NCI-H748 treated with DMSO at 0.1 percent for 48 hours (cell line): ENCODE data around the gene HABP2.

Source experiments
- DNase-seq: peaks from one replicate; lab custom pipeline; 2025; lab: John Stamatoyannopoulos, UW

Gene HABP2

GRCh38 chr10:113557903-113558321 lies 5.1 kb downstream of the HABP2 start:
- DNase-seq: no peak

- DNase-seq: no peak
Observed at GRCh38 chr10:113560071-113560470, 7.2 kb downstream of the HABP2 start.

DNA sequence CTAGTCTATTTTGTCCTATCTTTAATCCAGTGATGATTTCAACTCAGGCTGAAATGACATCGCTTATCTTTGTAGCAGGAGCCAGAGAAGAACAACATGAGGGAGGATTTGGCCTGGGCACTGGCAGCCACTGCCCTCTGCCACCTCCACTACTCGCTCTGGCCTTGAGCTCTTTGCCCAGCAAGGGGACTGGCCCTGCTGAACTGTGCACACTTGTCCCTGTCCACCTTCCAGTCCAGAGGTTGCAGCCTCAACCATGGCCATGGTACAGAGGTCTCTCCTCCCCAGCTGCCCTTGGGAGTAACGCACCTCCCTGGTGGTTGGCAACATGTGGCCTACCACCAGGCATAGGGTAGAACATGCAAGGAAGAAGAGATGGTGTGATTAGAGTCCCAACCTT lies 8.4 kb downstream of the HABP2 start:
- DNase-seq: no peak

DNA sequence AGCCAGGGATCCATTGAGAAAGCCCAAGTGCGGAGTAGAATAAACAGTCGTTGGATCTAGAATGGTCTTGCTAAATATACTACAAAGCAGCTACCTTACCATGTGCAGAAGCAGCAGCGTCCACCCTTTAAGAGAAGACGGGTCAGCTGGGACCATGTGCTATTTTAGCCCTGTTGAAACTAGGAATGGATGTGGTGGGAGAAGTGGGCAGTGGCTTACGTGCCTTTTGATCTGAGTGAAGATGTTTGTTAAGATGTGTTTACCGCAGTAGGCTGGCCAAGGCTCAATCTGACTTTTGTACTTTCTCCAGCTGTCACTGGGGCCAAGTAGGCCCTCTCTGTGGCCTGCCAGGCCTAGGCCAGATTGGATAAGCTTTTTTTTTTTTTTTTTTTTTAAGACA lies 9.2 kb downstream of the HABP2 start:
- DNase-seq: no peak

DNA sequence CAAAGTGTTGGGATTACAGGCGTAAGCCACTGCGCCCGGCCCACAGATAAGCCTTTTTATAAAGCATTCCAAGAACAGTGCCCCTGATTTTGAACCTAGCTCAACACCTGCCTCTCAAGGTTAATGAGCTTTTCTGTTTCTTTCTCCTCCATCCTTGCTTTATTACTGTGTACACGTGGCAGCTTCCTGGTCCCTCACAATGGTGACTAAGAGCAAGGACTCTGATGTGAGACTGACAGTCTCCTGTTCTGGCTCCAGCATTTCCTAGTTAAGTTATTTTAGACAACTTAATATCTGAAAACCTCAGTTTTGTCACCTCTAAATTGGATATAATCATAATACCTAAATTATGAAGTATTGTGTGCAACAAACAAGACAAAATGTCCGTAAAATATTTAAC lies 9.9 kb downstream of the HABP2 start:
- no peak for DNase-seq

- peak; percentile 30 for DNase-seq
Observed at GRCh38 chr10:113563306-113564088, 10.6 kb downstream of the HABP2 start.

- DNase-seq: peak; percentile 11
Observed at GRCh38 chr10:113565364-113565763, 12.5 kb downstream of the HABP2 start.

DNA sequence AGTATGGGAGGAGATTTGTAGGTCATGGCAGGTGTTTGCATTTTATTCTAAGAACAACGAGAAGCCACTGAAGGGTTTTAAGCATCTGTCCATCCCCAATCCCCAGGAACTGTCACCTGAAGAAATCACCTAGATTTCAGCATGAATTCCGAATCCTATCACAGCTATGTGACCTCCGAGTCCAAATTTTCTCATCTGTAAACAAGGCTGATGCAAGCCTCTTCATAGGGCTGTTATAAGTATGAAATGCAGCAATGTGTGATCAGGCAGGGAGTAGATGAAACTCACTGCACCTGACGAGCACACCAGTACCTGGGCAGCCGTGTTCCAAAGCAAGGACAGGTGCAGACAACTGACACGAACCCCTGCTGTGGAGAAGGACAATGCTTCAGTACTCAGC lies 14.0 kb downstream of the HABP2 start:
- peak; percentile 71 for DNase-seq

GRCh38 chr10:113569576-113569975 lies 16.7 kb downstream of the HABP2 start:
- no peak for DNase-seq

- DNase-seq: no peak
Observed at GRCh38 chr10:113572520-113573290, 19.9 kb downstream of the HABP2 start.

DNA sequence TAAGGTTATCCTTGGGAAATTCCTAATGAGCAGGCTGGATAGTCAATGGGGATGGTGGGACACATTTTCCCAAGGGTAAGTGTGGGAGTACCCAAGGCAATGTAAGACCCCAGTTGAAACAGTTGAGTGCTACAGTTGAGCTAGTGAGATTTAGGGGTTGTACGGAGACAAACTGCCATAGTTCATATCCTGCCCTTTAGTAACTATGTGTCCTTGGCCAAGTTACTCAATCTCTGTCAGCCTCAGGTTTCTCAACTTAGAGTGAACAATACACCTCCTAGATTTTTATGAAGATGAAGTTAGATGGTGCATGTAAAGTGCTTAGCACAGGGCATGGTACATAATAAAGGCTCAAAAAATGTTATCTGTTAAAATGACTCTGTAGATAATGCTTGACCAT lies 20.5 kb downstream of the HABP2 start:
- no peak for DNase-seq

DNA sequence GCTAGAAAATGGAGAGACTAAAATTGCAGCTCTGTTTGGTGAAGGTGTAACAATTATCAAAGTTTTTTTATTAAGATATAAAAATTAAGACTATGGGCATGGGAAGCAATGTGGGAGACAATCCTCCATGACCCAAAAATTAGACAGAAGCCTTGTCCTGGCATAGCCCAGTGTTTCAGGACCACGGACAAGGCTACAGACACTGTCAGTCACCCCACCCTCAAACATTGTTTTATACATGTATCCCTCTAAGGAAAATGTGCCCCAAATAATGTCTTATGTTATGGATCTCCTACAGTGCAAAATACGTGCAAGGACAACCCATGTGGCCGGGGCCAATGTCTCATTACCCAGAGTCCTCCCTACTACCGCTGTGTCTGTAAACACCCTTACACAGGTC lies 24.0 kb downstream of the HABP2 start:
- no peak for DNase-seq

DNA sequence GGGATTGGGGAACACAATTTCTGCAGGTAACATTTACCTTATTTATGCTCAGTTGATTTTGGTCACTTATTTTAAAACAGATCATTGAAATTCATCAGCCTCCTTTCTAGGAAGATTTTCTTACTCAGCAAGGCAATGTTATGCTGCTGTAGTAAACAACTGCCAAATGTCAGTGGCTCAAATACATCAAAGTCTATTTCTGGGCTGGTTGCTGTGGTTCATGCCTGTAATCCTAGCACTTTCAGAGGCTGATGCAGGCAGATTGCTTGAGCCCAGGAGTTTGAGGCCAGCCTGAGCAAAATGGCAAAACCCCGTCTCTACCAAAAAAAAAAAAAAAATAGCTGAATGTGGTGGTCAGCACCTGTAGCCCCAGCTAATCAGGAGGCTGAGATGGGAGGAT lies 25.9 kb downstream of the HABP2 start:
- DNase-seq: no peak

DNA sequence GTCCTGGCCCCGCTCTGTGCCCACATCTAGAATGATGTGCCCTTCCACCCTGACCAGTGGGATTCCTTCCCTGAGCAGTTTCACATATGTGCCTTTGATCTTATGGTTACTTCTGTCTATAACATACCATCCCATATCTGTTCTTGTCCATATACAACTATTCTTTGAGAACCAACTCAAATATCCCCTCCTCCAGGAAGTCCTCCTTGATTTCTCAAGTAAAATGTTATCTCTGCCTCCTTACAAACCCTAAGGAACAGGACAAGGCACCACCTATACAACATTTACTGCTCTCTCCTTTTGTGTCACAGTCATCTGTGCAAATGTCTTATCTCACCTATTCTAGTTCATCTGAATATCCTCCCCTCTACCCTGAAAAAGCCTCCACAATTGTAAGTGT lies 28.2 kb downstream of the HABP2 start:
- DNase-seq: no peak

GRCh38 chr10:113583571-113583970 lies 30.7 kb downstream of the HABP2 start:
- DNase-seq: no peak

DNA sequence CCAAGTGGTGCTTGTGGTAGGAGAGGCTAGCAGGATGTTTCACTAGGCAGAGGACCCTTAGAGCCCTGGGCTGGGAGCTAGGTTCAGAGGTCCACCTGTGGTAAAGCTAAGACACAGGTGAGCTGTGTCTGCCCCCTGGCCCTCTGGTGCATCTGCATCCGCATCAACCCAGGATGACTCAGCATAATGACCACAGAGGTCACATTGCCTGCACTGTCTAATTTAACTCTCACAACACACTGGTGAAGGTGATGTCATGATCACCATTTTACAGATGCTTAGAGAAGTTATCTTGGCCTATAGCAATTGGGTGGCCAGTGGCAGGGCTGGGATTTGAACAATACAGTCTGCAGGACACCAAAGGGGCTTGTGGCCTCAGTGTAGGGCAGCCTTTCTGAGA lies 33.1 kb downstream of the HABP2 start:
- no peak for DNase-seq

DNA sequence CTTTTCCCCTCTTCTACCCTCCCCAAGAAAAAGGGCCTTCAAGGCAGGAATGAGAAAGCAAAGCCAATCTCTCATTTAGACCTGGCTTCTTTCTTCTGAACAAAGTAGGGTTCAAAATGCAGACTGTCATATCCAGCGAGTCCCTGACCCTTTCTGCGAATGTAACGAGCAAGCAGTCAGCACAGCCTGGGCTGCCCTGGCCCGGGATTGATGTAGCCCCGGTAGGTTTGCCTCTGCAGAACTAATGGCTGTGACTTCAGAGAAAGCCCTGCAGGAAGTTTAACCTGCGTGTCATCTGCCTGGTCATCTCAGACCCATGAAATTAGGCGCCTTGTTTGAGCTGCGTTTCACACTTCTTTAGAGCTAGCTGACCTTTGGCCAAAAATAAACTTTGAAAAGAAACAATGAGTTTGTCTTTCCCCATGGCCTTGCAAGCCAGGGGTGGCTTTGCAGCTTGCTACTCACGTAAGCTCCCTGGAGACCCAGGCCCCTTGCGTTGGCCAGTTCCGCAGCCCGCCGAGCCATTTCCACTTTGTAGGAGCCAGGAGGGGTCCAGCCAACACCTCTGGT lies 36.4 kb downstream of the HABP2 start:
- no peak for DNase-seq

- DNase-seq: no peak
Observed at GRCh38 chr10:113590581-113590980, 37.7 kb downstream of the HABP2 start.

DNA sequence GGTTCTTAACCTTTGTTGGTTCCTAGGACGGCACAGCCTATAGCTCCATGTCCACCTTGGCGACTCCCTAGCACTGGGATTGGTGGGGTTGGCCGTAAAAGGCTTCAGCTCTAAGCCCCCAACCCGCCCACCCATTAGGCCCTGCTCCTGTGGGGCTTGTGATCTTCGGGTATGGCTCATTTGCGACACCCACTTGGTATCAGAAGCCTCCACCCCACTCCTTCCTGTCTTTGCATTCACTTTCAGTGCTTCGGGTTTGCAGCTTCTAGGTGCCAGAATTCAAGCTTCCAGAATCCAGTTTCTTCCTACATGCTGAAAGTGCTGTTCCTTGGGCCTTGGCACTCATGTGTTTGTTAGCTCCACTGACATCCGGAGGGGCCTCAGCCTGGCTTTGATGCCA lies 39.5 kb downstream of the HABP2 start:
- no peak for DNase-seq

GRCh38 chr10:113594652-113595051 lies 41.8 kb downstream of the HABP2 start:
- DNase-seq: no peak

- no peak for DNase-seq
Observed at GRCh38 chr10:113600569-113600968, 47.7 kb downstream of the HABP2 start.

GRCh38 chr10:113603057-113603777 lies 50.4 kb downstream of the HABP2 start:
- no peak for DNase-seq

GRCh38 chr10:113604572-113604971 lies 51.7 kb downstream of the HABP2 start:
- no peak for DNase-seq
